ENCODE data around the gene TWIST1.

Gene TWIST1

GRCh38 chr7:19105546-19105945, 11.9 kb downstream of the TWIST1 start:
- DNase-seq (ENCODE audit: low spot score) = no peak
- in situ Hi-C loops (cut with MboI; ENCODE audit: low sequenced_read_pairs, unreplicated experiment) = loop anchor here (25.0 kb wide), 2 partner anchors 557 to 1682 kb away; partner anchors contain the start of gene SP8
- TF ChIP-seq, protein P1, sequence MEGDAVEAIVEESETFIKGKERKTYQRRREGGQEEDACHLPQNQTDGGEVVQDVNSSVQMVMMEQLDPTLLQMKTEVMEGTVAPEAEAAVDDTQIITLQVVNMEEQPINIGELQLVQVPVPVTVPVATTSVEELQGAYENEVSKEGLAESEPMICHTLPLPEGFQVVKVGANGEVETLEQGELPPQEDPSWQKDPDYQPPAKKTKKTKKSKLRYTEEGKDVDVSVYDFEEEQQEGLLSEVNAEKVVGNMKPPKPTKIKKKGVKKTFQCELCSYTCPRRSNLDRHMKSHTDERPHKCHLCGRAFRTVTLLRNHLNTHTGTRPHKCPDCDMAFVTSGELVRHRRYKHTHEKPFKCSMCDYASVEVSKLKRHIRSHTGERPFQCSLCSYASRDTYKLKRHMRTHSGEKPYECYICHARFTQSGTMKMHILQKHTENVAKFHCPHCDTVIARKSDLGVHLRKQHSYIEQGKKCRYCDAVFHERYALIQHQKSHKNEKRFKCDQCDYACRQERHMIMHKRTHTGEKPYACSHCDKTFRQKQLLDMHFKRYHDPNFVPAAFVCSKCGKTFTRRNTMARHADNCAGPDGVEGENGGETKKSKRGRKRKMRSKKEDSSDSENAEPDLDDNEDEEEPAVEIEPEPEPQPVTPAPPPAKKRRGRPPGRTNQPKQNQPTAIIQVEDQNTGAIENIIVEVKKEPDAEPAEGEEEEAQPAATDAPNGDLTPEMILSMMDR (IDR thresholded peaks at IDR 0.05; ENCODE audit: borderline replicate concordance, control extremely low read depth, extremely low read depth, insufficient read depth, missing control alignments) = no peak

DNA sequence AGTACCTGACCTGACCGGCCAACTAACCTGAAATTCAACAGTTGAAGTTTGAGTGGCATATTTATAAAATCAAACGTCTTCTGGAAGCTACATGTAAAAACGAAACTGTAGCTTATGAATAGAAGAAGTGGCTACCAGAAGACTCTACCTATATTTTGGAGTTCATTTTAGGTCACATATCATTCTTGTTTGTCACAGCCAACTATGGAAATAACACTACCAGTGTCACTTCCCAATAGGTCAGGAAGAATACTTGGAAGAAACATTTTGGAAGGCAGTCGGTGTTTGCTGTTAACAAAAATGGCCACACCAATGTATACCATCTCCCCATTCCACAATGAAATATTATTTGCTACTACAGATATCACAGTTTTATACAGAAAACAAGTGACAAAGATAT, 12.6 kb downstream of the TWIST1 start:
- no peak for DNase-seq (ENCODE audit: low spot score)
- TF ChIP-seq, protein P1 (IDR thresholded peaks at IDR 0.05; ENCODE audit: borderline replicate concordance, control extremely low read depth, extremely low read depth, insufficient read depth, missing control alignments) = no peak
- in situ Hi-C loops (cut with MboI; ENCODE audit: low sequenced_read_pairs, unreplicated experiment) = loop anchor here (25.0 kb wide), 2 partner anchors 557 to 1682 kb away; partner anchors contain the start of gene SP8

DNA sequence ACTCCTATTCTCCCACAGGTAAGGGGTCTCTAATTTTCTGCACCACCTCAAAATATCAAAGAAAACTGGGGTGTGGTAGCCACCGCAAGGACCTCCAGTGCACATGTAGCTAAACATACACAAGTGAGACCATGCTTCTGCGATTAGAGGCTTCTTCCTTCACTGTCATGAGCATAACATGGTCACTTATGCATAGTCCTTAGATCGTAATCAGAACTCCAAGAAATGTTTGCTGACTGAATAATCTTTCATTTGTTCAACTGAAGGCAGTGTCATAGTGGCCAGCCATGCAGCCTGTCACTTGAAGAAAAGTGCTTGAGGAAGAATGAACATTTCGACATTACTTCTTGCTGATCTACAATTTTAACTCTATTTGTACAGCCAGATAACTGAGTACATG, 14.6 kb downstream of the TWIST1 start:
- in situ Hi-C loops (cut with MboI; ENCODE audit: low sequenced_read_pairs, unreplicated experiment) = loop anchor here (25.0 kb wide), 2 partner anchors 559 to 1684 kb away; partner anchors contain the start of gene SP8
- TF ChIP-seq, protein P1 (IDR thresholded peaks at IDR 0.05; ENCODE audit: borderline replicate concordance, control extremely low read depth, extremely low read depth, insufficient read depth, missing control alignments) = no peak
- no peak for DNase-seq (ENCODE audit: low spot score)

DNA sequence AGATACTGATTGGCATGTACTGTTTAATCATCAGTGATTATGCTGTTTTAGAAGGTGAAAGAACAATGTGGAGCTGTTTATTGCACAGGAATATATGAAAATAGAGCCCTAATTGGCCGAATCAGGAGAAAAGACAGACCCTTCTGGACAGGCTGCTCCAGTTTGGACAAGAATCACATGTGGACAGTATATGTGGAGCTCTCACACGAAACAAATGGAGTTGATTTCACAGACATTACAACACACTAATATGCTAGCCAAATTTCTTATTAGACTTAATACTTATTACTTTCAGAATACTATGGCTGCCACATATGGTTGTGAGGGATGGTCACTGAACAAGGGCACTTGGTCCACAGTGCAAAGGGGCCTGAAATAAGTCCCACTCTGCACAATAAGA, 15.5 kb downstream of the TWIST1 start:
- DNase-seq (ENCODE audit: low spot score) = no peak
- TF ChIP-seq, protein P1 (IDR thresholded peaks at IDR 0.05; ENCODE audit: borderline replicate concordance, control extremely low read depth, extremely low read depth, insufficient read depth, missing control alignments) = no peak
- in situ Hi-C loops (cut with MboI; ENCODE audit: low sequenced_read_pairs, unreplicated experiment) = loop anchor here (25.0 kb wide), 2 partner anchors 560 to 1685 kb away; partner anchors contain the start of gene SP8

DNA sequence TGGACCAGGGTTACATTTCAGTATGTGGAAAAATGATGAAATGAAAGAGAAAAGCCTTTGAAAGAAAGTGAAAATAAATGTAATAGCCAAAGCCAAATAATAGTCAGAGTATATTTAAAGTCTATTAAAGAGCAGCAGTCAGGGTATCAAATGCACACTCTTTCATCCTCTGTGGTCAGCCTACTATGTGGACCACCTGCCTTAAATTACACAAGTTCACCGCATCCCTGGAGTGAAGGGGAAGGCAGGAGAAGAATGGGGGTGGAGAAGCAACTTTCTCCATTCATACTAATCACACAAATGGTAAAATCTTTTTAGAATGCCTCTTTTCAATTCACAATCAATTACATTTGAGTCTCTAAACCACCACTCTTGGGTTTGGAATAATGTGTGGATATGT, 16.0 kb downstream of the TWIST1 start:
- DNase-seq (ENCODE audit: low spot score) = no peak
- TF ChIP-seq, protein P1 (IDR thresholded peaks at IDR 0.05; ENCODE audit: borderline replicate concordance, control extremely low read depth, extremely low read depth, insufficient read depth, missing control alignments) = no peak
- in situ Hi-C loops (cut with MboI; ENCODE audit: low sequenced_read_pairs, unreplicated experiment) = loop anchor here (25.0 kb wide), 2 partner anchors 561 to 1686 kb away; partner anchors contain the start of gene SP8

GRCh38 chr7:19099924-19100323, 17.5 kb downstream of the TWIST1 start:
- DNase-seq (ENCODE audit: low spot score) = no peak
- in situ Hi-C loops (cut with MboI; ENCODE audit: low sequenced_read_pairs, unreplicated experiment) = loop anchor here (25.0 kb wide), 2 partner anchors 562 to 1687 kb away; partner anchors contain the start of gene SP8
- TF ChIP-seq, protein P1 (IDR thresholded peaks at IDR 0.05; ENCODE audit: borderline replicate concordance, control extremely low read depth, extremely low read depth, insufficient read depth, missing control alignments) = no peak

Measured in GM13976 (cell line).